Measurements from ENCODE around the gene SPTAN1.
"Not testable (repeated sequence)": the region's sequence is repeated elsewhere in the genome, so short reads cannot be mapped to it uniquely, and the experiment has no call there.

The SPTAN1 gene

GRCh38 chr9:128552153-128552743 is at the start of gene SPTAN1:
SPTAN1 (plus strand) TSS chr9:128552587; CDS start chr9:128566741, 14,154 bp downstream.
- DNase-seq (ENCODE audit: low read depth), result peak; percentile 94

GRCh38 chr9:128503415-128503825 is 49.0 kb upstream of the SPTAN1 start:
- not testable (repeated sequence) for DNase-seq (ENCODE audit: low read depth)

GRCh38 chr9:128503870-128504269 is 48.5 kb upstream of the SPTAN1 start:
- DNase-seq (ENCODE audit: low read depth), result no peak

- peak; percentile 99 for DNase-seq (ENCODE audit: low read depth)
Measured at GRCh38 chr9:128504485-128505413, 47.6 kb upstream of the SPTAN1 start, which contains the start of gene GLE1. GLE1 (plus strand) TSS chr9:128504719; CDS start chr9:128504806, 87 bp downstream.

- DNase-seq (ENCODE audit: low read depth), result no peak
Measured at GRCh38 chr9:128505414-128505765, 47.0 kb upstream of the SPTAN1 start.

GRCh38 chr9:128505906-128506305 is 46.5 kb upstream of the SPTAN1 start:
- not testable (repeated sequence) for DNase-seq (ENCODE audit: low read depth)

GRCh38 chr9:128512820-128513219 is 39.6 kb upstream of the SPTAN1 start:
- DNase-seq (ENCODE audit: low read depth), result no peak

GRCh38 chr9:128521956-128522355 is 30.4 kb upstream of the SPTAN1 start:
- no peak for DNase-seq (ENCODE audit: low read depth)

- DNase-seq (ENCODE audit: low read depth), result no peak
Measured at GRCh38 chr9:128523199-128523925, 29.0 kb upstream of the SPTAN1 start.

GRCh38 chr9:128526720-128527119 is 25.7 kb upstream of the SPTAN1 start:
- DNase-seq (ENCODE audit: low read depth), result no peak

GRCh38 chr9:128528445-128529160 is 23.8 kb upstream of the SPTAN1 start:
- no peak for DNase-seq (ENCODE audit: low read depth)

- DNase-seq (ENCODE audit: low read depth), result no peak
Measured at GRCh38 chr9:128529191-128529590, 23.2 kb upstream of the SPTAN1 start.

GRCh38 chr9:128532581-128532980 is 19.8 kb upstream of the SPTAN1 start:
- DNase-seq (ENCODE audit: low read depth), result no peak

GRCh38 chr9:128540634-128541360 is 11.6 kb upstream of the SPTAN1 start:
- DNase-seq (ENCODE audit: low read depth), result no peak

GRCh38 chr9:128546504-128546903 is 5.9 kb upstream of the SPTAN1 start:
- no peak for DNase-seq (ENCODE audit: low read depth)

GRCh38 chr9:128548876-128549275 is 3.5 kb upstream of the SPTAN1 start:
- DNase-seq (ENCODE audit: low read depth), result no peak

- DNase-seq (ENCODE audit: low read depth), result peak; percentile 21
Measured at GRCh38 chr9:128550226-128550625, 2.2 kb upstream of the SPTAN1 start.

- DNase-seq (ENCODE audit: low read depth), result no peak
Measured at GRCh38 chr9:128550770-128551656, 1.4 kb upstream of the SPTAN1 start.

- no peak for DNase-seq (ENCODE audit: low read depth)
Measured at GRCh38 chr9:128551657-128552152, 682 bp upstream of the SPTAN1 start.
